Gastrocnemius medialis (tissue), 4 donors: Measurements from ENCODE around the gene CELF4. TPM values are rescaled to one million over a fixed set of nuclear protein-coding genes. Genes with fewer than 3 reads are reported as not detected.

Experiments used
- ATAC-seq, 2 donors: fragments of 150-250 bp; one replicate each; pipeline ENCODE4 v1.9.1; 2016
- DNase-seq, 2 donors: peaks; one replicate each; pipeline ENCODE4 v3.0.0-alpha.2; 2019
- H3K27ac ChIP-seq, 4 donors: fragments of 200-600 bp; sonication (generic); 1 replicate in 1 of 4; 2 replicates in 3 of 4; pipeline ENCODE4 v1.5.1; 2016 to 2018; ENCODE audit warnings: mild to moderate bottlenecking in 2 of 4, moderate library complexity in 1 of 4
- H3K27me3 ChIP-seq, 3 donors: fragments of 200-600 bp; sonication (generic) in 2 of 3; 1 replicate in 1 of 3; 2 replicates in 2 of 3; pipeline versions ENCODE4 v1.5.1 to v1.6.0; 2016 to 2019; ENCODE audit warnings: mild to moderate bottlenecking in 1 of 3, moderate library complexity in 1 of 3
- H3K36me3 ChIP-seq, 2 donors: fragments of 200-600 bp; sonication (generic) in 1 of 2; one replicate each; pipeline ENCODE4 v1.5.1; 2017 to 2018
- H3K4me1 ChIP-seq, 2 donors: fragments of 200-600 bp; sonication (generic) in 1 of 2; one replicate each; pipeline ENCODE4 v1.5.1; 2016 to 2017; ENCODE audit warnings: mild to moderate bottlenecking in 2 of 2
- H3K4me3 ChIP-seq, 4 donors: fragments of 200-600 bp; sonication (generic) in 3 of 4; 1 replicate in 1 of 4; 2 replicates in 3 of 4; pipeline ENCODE4 v1.5.1; 2016 to 2019; ENCODE audit warnings: mild to moderate bottlenecking in 2 of 4
- H3K9me3 ChIP-seq, 3 donors: fragments of 200-600 bp; sonication (generic) in 2 of 3; 1 replicate in 1 of 3; 2 replicates in 2 of 3; pipeline ENCODE4 v1.5.1; 2016 to 2019
- POLR2A ChIP-seq, 2 donors: fragments of 450-650 bp; IDR thresholded peaks; one replicate each; pipeline ENCODE4 v1.6.1; 2017; ENCODE audit warnings: antibody characterized with exemption in 2 of 2, mild to moderate bottlenecking in 2 of 2, moderate library complexity in 2 of 2
- in situ Hi-C, 4 donors: fragments of 200-750 bp; cut with MboI; loops; one replicate each; pipeline versions ENCODE4 v1.15.0 to v1.8.0; 2017; ENCODE audit warnings: low sequenced_read_pairs in 4 of 4
- intact Hi-C: fragments of 100-400 bp; cut with DNase I; formaldehyde crosslinking; loops from one replicate; pipeline ENCODE4 v1.15.1; 2023; ENCODE audit warnings: low total_unique reads
- total RNA-seq, 4 donors: library from RNA; depleted of rRNA; stranded (reverse); fragments of >200 nt; gene quantifications; one replicate each; pipeline versions ENCODE4 v1.1.0 to v1.2.3, GENCODE V29; 2016
- TF ChIP-seq, protein P1 (sequence below), 5 experiments: fragments of 450-650 bp in 3 of 5; fragments of 200-600 bp in 2 of 5; sonication (generic) in 2 of 5; IDR thresholded peaks in 4 of 5; conservative IDR thresholded peaks in 1 of 5; 1 replicate in 4 of 5; 2 replicates in 1 of 5; pipeline ENCODE4 v1.5.1; 2016 to 2019; ENCODE audit warnings: antibody characterized with exemption in 5 of 5, mild to moderate bottlenecking in 3 of 5, moderate library complexity in 3 of 5

Gene CELF4
- total RNA-seq, 4 donors from 2014 or later, result not detected

DNA sequence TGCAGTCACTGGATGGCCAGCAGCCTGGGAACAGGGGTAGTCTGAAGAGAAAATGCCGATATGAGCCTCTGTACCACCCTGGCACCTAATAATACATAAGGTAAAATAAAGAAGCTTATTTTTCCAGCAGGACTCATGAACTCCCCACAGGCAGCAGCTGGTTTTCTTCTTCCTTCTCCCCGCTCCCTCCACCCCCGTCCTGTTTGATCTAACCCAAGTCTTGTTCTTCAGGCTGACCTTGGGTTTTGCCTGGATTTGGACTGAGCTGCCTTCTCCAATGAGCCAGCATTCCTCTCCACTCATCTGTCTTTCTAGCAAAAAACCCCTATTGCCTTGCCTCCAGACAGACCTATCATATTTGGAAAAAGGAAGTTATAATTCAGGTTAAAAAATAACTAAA, 111.8 kb downstream of the CELF4 start:
- no peak for ATAC-seq
- Histone ChIP-seq H3K27me3 (no peaks in the 10 kb centered on the region), H3K36me3 (no peaks in the 10 kb centered on the region), H3K27ac (no peak overlapping the region), H3K4me3 (no peak overlapping the region), H3K9me3 (no peaks in the 10 kb centered on the region), H3K4me1 (no peaks in the 10 kb centered on the region)
- no peak for TF ChIP-seq POLR2A (IDR thresholded peaks at IDR 0.05)
- TF ChIP-seq, protein P1, sequence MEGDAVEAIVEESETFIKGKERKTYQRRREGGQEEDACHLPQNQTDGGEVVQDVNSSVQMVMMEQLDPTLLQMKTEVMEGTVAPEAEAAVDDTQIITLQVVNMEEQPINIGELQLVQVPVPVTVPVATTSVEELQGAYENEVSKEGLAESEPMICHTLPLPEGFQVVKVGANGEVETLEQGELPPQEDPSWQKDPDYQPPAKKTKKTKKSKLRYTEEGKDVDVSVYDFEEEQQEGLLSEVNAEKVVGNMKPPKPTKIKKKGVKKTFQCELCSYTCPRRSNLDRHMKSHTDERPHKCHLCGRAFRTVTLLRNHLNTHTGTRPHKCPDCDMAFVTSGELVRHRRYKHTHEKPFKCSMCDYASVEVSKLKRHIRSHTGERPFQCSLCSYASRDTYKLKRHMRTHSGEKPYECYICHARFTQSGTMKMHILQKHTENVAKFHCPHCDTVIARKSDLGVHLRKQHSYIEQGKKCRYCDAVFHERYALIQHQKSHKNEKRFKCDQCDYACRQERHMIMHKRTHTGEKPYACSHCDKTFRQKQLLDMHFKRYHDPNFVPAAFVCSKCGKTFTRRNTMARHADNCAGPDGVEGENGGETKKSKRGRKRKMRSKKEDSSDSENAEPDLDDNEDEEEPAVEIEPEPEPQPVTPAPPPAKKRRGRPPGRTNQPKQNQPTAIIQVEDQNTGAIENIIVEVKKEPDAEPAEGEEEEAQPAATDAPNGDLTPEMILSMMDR (IDR thresholded peaks at IDR 0.05 in 4 of 5, conservative IDR thresholded peaks at IDR 0.05 in 1 of 5), result no peak
- intact Hi-C loops (no loop called here), in situ Hi-C loops (no loop called here)
- no peak for DNase-seq

GRCh38 chr18:37452682-37453385, 112.8 kb downstream of the CELF4 start:
- Histone ChIP-seq H3K4me3 (no peak overlapping the region), H3K9me3 (no peaks in the 10 kb centered on the region), H3K27me3 (no peaks in the 10 kb centered on the region), H3K4me1 (no peaks in the 10 kb centered on the region), H3K36me3 (no peaks in the 10 kb centered on the region), H3K27ac (no peak overlapping the region)
- no peak for ATAC-seq
- no peak for DNase-seq
- in situ Hi-C loops (no loop called here), intact Hi-C loops (no loop called here)
- TF ChIP-seq POLR2A (IDR thresholded peaks at IDR 0.05), result no peak
- TF ChIP-seq, protein P1 (IDR thresholded peaks at IDR 0.05 in 4 of 5, conservative IDR thresholded peaks at IDR 0.05 in 1 of 5), result no peak

DNA sequence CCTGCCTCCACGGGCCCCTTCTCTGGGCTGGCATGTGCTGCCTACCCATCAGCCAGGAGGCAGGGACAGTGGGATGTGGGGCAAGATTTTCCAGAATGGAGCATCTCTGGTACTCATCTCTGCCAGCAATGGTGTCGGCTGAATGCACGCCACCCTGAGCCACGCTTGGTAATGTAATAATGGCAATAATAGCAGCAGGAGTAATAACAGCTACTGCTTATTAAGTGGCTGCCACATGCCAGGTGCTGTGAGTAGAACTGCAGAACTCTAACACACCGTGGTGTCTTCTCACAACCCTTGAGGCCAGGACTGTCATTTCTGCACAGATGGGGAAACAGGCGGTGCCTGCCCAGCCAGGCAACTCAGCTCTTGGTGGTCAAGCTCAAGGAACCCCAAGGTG, 113.6 kb downstream of the CELF4 start:
- no peak overlapping the region for H3K4me3 ChIP-seq
- in situ Hi-C loops, result no loop called here
- DNase-seq, result no peak

DNA sequence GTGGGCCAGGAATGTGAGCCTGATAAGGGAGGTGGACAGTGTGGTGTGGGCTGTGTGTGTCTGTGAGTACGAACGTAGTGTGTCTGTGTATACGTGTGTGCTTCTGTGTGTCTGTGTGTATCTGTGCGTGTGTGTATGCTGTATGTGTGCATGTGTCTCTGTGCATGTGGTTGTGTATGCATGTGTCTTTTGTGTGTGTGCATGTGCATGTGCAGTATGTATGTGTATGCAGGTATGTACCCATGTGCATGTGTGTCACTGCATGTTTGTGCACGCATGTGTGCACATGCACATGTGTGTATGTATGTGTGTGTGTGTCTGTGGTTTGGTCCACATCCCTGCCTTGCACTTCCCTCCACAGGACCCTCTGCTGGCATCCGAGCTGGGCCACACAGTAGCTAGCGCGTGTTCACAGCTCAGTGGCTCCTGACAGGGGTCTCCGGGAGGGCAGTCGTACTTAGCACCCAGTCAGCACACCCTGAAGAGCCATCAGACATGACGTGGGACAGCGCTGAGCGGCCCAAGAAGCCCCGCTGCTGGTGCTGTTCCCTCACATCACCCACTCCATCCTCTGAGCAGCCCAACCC, 114.3 kb downstream of the CELF4 start:
- Histone ChIP-seq H3K4me3 (no peak overlapping the region), H3K27me3 (peaks cover 0 to under 1% (median 0%) of the 10 kb centered on the region in 3 donors), H3K9me3 (no peaks in the 10 kb centered on the region), H3K4me1 (no peaks in the 10 kb centered on the region), H3K36me3 (no peaks in the 10 kb centered on the region), H3K27ac (no peak overlapping the region)
- intact Hi-C loops, result no loop called here
- ATAC-seq, result no peak
- no peak for DNase-seq
- in situ Hi-C loops, result no loop called here
- TF ChIP-seq, protein P1 (IDR thresholded peaks at IDR 0.05 in 4 of 5, conservative IDR thresholded peaks at IDR 0.05 in 1 of 5), result no peak
- TF ChIP-seq POLR2A (IDR thresholded peaks at IDR 0.05), result no peak

More for the DNA sequence above, 113.6 kb downstream of the CELF4 start:
- no peaks in the 10 kb centered on the region for H3K4me1 ChIP-seq
- no peak overlapping the region for H3K27ac ChIP-seq
- ATAC-seq, result no peak
- H3K27me3 ChIP-seq, result no peaks in the 10 kb centered on the region
- H3K36me3 ChIP-seq, result no peaks in the 10 kb centered on the region
- TF ChIP-seq POLR2A (IDR thresholded peaks at IDR 0.05), result no peak
- TF ChIP-seq, protein P1 (IDR thresholded peaks at IDR 0.05 in 4 of 5, conservative IDR thresholded peaks at IDR 0.05 in 1 of 5), result no peak
- no peaks in the 10 kb centered on the region for H3K9me3 ChIP-seq
- intact Hi-C loops, result no loop called here
